HepG2 (cell line): ENCODE data around the gene LENEP.

Source experiments
- POLR2AphosphoS5 ChIP-seq: IDR thresholded peaks from 2 replicates; pipeline ENCODE4 v1.6.1; 2012; ENCODE audit warnings: low read depth, low read length
- RNF2 ChIP-seq: fragments of 450-650 bp; conservative IDR thresholded peaks from 2 replicates; pipeline ENCODE4 v1.6.1; 2016; ENCODE audit warnings: low read depth
- SMAD3 ChIP-seq: sonication (generic); formaldehyde crosslinking; IDR thresholded peaks from 2 replicates; pipeline ENCODE4 v1.4.0; 2020; ENCODE audit warnings: missing genetic modification reagents
- TAF1 ChIP-seq: sonication (generic); formaldehyde crosslinking; IDR thresholded peaks from 2 replicates; pipeline ENCODE4 v1.4.0; 2020; ENCODE audit warnings: missing genetic modification reagents
- TBP ChIP-seq: sonication (generic); formaldehyde crosslinking; IDR thresholded peaks from 2 replicates; pipeline ENCODE4 v1.5.0; 2020; ENCODE audit warnings: missing genetic modification reagents
- TCF12 ChIP-seq, 2 experiments: fragments of 450-650 bp in 1 of 2; sonication (generic) in 1 of 2; formaldehyde crosslinking in 1 of 2; IDR thresholded peaks; 2 replicates each; pipeline versions ENCODE4 v1.6.1 to v1.8.0; 2017 to 2022; ENCODE audit warnings: antibody characterized with exemption in 1 of 2, mild to moderate bottlenecking in 1 of 2, missing genetic modification reagents in 1 of 2, moderate library complexity in 1 of 2
- ZNF12 ChIP-seq: sonication (generic); formaldehyde crosslinking; IDR thresholded peaks from 2 replicates; pipeline ENCODE4 v1.5.0; 2020; ENCODE audit warnings: missing genetic modification reagents
- ZNF567 ChIP-seq: sonication (generic); formaldehyde crosslinking; IDR thresholded peaks from 2 replicates; pipeline ENCODE4 v1.8.1; 2023; ENCODE audit warnings: mild to moderate bottlenecking, missing genetic modification reagents, borderline replicate concordance
- ZNF777 ChIP-seq: sonication (generic); formaldehyde crosslinking; IDR thresholded peaks from 2 replicates; pipeline ENCODE4 v1.4.0; 2020; ENCODE audit warnings: missing genetic modification reagents
- TF ChIP-seq, protein P1 (sequence below): sonication (generic); formaldehyde crosslinking; IDR thresholded peaks from 2 replicates; pipeline ENCODE4 v1.5.0; 2020; ENCODE audit warnings: mild to moderate bottlenecking, missing genetic modification reagents, moderate library complexity

DNA sequence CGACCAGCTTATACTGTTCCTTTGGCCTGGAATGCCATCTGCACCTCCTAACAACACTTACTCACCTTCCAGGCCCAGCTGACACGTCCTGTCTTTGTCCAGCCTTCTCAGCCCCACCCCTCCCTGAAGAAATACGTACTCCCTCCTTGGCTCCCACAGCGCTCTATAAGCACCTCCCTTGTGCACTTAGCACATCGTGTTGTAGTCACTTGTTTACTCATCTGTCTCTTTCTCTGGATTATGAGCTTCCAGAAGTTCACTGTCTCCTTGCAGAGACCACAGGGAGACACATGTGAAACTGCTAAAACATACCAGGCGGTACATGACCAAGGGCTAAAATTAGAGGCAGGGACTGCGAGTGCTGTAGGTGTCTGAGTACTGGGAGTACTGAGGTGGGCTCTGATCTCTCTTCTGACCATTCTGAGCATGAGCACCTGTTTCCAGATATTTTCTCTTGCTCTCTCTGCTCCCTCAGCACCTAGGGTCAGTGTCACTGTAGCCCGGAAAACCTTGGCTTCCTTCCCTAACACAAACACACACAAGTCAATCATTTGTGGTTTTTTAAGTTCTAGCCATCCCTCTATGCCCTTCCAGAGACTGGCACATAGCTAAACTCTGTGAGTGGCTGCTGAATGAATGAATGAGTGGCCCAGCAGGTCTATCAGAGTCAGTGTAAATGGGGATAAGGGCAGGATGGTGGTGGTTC lies 45.4 kb downstream of the LENEP start:
- no peak for TF ChIP-seq ZNF12 (CRISPR knock-in tag)
- TF ChIP-seq, protein P1, sequence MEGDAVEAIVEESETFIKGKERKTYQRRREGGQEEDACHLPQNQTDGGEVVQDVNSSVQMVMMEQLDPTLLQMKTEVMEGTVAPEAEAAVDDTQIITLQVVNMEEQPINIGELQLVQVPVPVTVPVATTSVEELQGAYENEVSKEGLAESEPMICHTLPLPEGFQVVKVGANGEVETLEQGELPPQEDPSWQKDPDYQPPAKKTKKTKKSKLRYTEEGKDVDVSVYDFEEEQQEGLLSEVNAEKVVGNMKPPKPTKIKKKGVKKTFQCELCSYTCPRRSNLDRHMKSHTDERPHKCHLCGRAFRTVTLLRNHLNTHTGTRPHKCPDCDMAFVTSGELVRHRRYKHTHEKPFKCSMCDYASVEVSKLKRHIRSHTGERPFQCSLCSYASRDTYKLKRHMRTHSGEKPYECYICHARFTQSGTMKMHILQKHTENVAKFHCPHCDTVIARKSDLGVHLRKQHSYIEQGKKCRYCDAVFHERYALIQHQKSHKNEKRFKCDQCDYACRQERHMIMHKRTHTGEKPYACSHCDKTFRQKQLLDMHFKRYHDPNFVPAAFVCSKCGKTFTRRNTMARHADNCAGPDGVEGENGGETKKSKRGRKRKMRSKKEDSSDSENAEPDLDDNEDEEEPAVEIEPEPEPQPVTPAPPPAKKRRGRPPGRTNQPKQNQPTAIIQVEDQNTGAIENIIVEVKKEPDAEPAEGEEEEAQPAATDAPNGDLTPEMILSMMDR (CRISPR knock-in tag), result no peak
- TF ChIP-seq SMAD3 (CRISPR knock-in tag), result no peak
- TF ChIP-seq RNF2, result no peak
- TF ChIP-seq TCF12 (IDR thresholded peaks at IDR 0.05), result no peak
- no peak for TF ChIP-seq TCF12 (CRISPR knock-in tag; IDR thresholded peaks at IDR 0.05)
- no peak for TF ChIP-seq ZNF567 (CRISPR knock-in tag)
- no peak for TF ChIP-seq TBP
- TF ChIP-seq ZNF777 (CRISPR knock-in tag), result no peak
- TF ChIP-seq TAF1 (CRISPR knock-in tag), result no peak
- no peak for TF ChIP-seq POLR2AphosphoS5
